ENCODE results near the gene TBX1.

The TBX1 gene

DNA sequence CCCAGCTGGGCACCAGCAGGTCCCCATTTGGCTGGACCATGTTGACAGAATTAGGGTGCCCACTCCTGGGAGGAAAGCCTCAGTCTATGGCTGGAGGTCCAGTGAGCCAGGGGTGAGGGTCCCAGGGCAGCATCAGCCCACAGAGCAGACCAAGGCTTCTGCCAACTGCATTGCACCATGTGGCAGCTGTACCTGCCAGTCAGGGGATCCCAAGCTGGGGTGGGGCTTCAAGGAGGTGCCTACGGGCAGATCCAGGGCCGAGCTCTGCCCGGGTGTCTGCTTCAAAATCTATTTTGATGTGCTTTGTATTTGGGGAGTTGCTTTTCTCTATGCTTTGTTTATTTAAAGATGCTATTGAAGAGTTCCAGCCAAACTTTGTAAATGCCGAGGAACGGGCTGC, 26.8 kb upstream of the TBX1 start:
- Histone ChIP-seq H3K27ac (ENCODE audit: low read length) (no peak overlapping the region), H3K27me3 (ENCODE audit: control insufficient read depth, insufficient read depth, low read length) (peaks cover 17% of the 10 kb centered on the region), H3K4me3 (ENCODE audit: low read length) (no peak overlapping the region), H3K9ac (ENCODE audit: low read length) (no peak overlapping the region), H3K36me3 (ENCODE audit: control insufficient read depth, low read depth, low read length) (no peaks in the 10 kb centered on the region), H3K4me1 (ENCODE audit: control insufficient read depth, low read depth, low read length) (peaks cover 5% of the 10 kb centered on the region), H3K9me3 (ENCODE audit: control insufficient read depth, low read depth, low read length) (no peaks in the 10 kb centered on the region)

GRCh38 chr22:19734163-19734562, 26.4 kb upstream of the TBX1 start:
- Histone ChIP-seq H3K9ac (ENCODE audit: low read length) (no peak overlapping the region), H3K4me3 (ENCODE audit: low read length) (no peak overlapping the region), H3K36me3 (ENCODE audit: control insufficient read depth, low read depth, low read length) (no peaks in the 10 kb centered on the region), H3K9me3 (ENCODE audit: control insufficient read depth, low read depth, low read length) (no peaks in the 10 kb centered on the region), H3K4me1 (ENCODE audit: control insufficient read depth, low read depth, low read length) (peaks cover 5% of the 10 kb centered on the region), H3K27ac (ENCODE audit: low read length) (no peak overlapping the region), H3K27me3 (ENCODE audit: control insufficient read depth, insufficient read depth, low read length) (peaks cover 13% of the 10 kb centered on the region)

DNA sequence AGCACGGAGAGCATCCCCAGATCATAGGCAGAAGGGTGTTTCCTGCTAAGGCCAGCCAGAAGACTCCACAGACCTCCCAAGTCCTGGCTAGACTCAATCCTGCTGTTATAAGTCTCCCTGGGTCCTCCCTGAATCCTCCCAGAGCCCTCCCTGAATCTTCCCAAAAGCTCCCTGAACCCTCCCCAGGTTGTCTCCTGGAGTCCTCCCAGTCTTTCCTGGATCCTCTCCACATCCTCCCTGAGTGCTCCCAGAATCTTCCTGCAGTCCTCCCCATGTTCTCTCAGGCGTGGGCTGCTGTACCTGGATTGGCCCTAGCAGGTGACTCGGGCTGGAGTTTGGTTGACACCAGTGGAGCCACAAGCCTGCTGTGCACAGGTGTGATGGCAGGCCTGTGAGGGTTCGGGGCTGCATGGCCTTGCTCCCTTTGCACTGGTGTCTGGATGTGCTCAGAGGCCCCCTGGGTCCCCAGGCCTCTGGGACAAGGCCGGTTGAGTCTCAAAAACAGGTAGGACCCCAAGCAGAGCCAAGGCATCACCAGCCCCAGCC, 25.7 kb upstream of the TBX1 start:
- Histone ChIP-seq H3K9me3 (ENCODE audit: control insufficient read depth, low read depth, low read length) (no peaks in the 10 kb centered on the region), H3K4me1 (ENCODE audit: control insufficient read depth, low read depth, low read length) (peaks cover 5% of the 10 kb centered on the region), H3K27me3 (ENCODE audit: control insufficient read depth, insufficient read depth, low read length) (peaks cover 5% of the 10 kb centered on the region)

DNA sequence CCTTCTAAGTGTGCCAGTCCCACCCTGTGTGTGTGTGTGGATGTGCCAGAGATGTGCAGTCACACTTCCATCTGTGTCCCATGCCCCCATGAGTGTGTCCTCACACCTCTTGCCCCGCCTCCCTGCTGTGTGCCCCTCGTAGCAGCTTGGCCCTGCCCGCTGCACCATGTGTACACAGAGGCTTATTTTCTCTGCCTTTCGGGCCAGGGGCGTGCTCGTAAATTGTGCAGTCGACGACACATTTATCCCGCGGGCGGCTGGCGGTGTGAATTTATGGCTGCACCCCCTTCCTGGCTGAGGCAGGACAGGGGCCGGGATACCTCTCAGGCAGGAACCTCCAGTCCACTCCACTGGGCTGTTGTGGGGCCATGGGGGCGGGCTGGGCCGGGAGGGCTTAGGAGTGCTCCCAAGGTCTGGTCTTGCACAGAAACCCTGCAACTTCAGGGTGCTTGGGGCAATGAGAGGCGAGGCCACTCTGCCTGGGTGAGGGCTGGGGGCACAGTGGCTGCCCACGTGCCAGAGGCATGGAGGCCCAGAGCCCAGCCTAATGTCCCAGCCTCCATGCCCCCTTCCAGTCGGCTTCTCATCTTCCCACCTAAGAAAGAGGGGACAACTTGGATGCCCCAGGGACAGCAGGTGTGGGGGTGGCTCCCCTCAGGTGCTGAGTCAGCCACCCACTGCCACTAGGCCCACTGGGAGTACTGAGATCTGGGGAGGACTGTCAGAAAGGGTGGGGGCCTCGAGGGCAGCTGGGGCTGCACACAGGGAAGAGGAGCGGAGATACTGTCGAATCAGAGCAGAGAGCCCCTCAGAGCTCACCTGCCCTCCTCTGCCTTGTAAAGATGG, 24.7 kb upstream of the TBX1 start:
- no peaks in the 10 kb centered on the region for H3K36me3 ChIP-seq (ENCODE audit: control insufficient read depth, low read depth, low read length)
- H3K9ac ChIP-seq (ENCODE audit: low read length): no peak overlapping the region
- no peaks in the 10 kb centered on the region for H3K27me3 ChIP-seq (ENCODE audit: control insufficient read depth, insufficient read depth, low read length)
- no peak overlapping the region for H3K4me3 ChIP-seq (ENCODE audit: low read length)
- no peaks in the 10 kb centered on the region for H3K9me3 ChIP-seq (ENCODE audit: control insufficient read depth, low read depth, low read length)
- H3K4me1 ChIP-seq (ENCODE audit: control insufficient read depth, low read depth, low read length): peaks cover 5% of the 10 kb centered on the region
- no peak overlapping the region for H3K27ac ChIP-seq (ENCODE audit: low read length)

More for the DNA sequence above, 25.7 kb upstream of the TBX1 start:
- H3K27ac ChIP-seq (ENCODE audit: low read length): no peak overlapping the region
- no peak overlapping the region for H3K4me3 ChIP-seq (ENCODE audit: low read length)
- H3K36me3 ChIP-seq (ENCODE audit: control insufficient read depth, low read depth, low read length): no peaks in the 10 kb centered on the region
- H3K9ac ChIP-seq (ENCODE audit: low read length): no peak overlapping the region

GRCh38 chr22:19737846-19738663, 22.5 kb upstream of the TBX1 start:
- Histone ChIP-seq H3K27me3 (ENCODE audit: control insufficient read depth, insufficient read depth, low read length) (no peaks in the 10 kb centered on the region), H3K27ac (ENCODE audit: low read length) (no peak overlapping the region), H3K9ac (ENCODE audit: low read length) (no peak overlapping the region), H3K4me1 (ENCODE audit: control insufficient read depth, low read depth, low read length) (peaks cover 5% of the 10 kb centered on the region), H3K4me3 (ENCODE audit: low read length) (no peak overlapping the region), H3K9me3 (ENCODE audit: control insufficient read depth, low read depth, low read length) (no peaks in the 10 kb centered on the region), H3K36me3 (ENCODE audit: control insufficient read depth, low read depth, low read length) (no peaks in the 10 kb centered on the region)

DNA sequence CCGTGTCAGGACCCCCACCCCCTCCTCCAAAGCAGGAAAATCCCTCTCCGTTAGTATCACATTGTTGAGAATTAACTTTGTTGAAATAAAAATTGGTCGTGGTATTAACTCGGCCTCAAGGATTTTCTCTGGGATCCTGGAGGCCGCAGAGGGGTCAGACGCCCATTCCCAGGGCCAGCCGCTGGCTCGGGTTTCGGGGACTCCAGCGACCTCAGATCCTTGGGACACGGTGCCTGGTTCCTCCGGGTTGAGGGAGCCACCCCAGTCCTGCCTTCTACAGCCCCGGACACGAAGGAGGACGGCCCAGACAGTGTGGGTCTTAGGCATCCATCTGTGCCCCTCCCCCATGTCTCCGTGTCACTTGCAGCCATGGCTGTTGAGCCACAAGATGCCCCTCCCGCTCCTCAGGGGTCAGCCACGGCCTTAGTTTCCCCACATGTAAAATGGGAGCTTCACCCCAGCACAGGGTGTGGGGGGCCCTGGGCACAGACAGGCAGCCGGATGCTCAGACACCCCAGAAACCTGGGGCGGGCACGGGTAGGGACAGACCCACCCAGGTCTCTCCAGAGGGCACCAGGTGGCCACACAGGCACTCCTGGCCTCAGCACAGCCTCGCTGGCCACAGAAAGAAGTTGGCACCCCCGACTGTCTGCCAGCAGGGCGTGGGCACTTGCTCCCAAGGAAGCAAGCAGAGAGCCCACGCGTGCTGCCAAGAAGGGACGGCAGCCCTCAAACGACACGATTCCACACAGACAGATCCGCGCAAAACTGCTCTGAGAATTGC, 21.7 kb upstream of the TBX1 start:
- Histone ChIP-seq H3K36me3 (ENCODE audit: control insufficient read depth, low read depth, low read length) (no peaks in the 10 kb centered on the region), H3K27me3 (ENCODE audit: control insufficient read depth, insufficient read depth, low read length) (no peaks in the 10 kb centered on the region), H3K27ac (ENCODE audit: low read length) (no peak overlapping the region), H3K9ac (ENCODE audit: low read length) (no peak overlapping the region), H3K4me1 (ENCODE audit: control insufficient read depth, low read depth, low read length) (peaks cover 5% of the 10 kb centered on the region), H3K9me3 (ENCODE audit: control insufficient read depth, low read depth, low read length) (no peaks in the 10 kb centered on the region), H3K4me3 (ENCODE audit: low read length) (no peak overlapping the region)

- Histone ChIP-seq H3K27me3 (ENCODE audit: control insufficient read depth, insufficient read depth, low read length) (no peaks in the 10 kb centered on the region), H3K4me3 (ENCODE audit: low read length) (no peak overlapping the region), H3K27ac (ENCODE audit: low read length) (no peak overlapping the region), H3K36me3 (ENCODE audit: control insufficient read depth, low read depth, low read length) (no peaks in the 10 kb centered on the region), H3K9ac (ENCODE audit: low read length) (no peak overlapping the region), H3K9me3 (ENCODE audit: control insufficient read depth, low read depth, low read length) (no peaks in the 10 kb centered on the region), H3K4me1 (ENCODE audit: control insufficient read depth, low read depth, low read length) (peaks cover 5% of the 10 kb centered on the region)
These were observed 21.1 kb upstream of the TBX1 start for GRCh38 chr22:19739448-19739895.

DNA sequence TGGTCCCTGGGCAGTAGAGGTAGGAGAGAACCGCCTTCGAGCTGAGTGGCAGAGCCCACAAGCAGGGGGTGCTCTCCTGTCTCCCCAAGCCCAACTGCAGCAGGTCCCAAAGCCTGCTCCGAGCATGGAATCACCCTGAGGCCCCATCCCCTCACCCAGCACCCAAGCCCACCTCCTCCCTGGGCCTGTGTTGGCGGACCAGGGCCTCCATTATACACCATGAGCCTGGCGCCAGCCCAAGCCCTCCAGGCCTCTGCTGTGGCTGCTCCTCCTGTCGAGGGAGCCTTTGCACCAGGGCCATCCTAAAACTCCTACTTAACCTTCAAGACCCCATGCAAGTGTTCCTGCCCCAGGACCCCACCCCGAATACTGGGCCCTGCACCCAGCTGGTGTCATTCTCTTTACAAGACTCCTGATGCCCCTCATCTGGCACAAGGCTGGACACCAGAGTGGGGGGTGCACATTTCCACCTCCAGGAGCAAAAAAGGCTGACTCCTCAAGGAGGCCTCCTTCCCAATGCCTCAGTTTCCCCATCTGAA, 20.6 kb upstream of the TBX1 start:
- Histone ChIP-seq H3K36me3 (ENCODE audit: control insufficient read depth, low read depth, low read length) (no peaks in the 10 kb centered on the region), H3K27ac (ENCODE audit: low read length) (no peak overlapping the region), H3K9ac (ENCODE audit: low read length) (no peak overlapping the region), H3K27me3 (ENCODE audit: control insufficient read depth, insufficient read depth, low read length) (no peaks in the 10 kb centered on the region), H3K4me3 (ENCODE audit: low read length) (no peak overlapping the region), H3K4me1 (ENCODE audit: control insufficient read depth, low read depth, low read length) (peaks cover 5% of the 10 kb centered on the region), H3K9me3 (ENCODE audit: control insufficient read depth, low read depth, low read length) (no peaks in the 10 kb centered on the region)

GRCh38 chr22:19740586-19740985, 20.0 kb upstream of the TBX1 start:
- no peaks in the 10 kb centered on the region for H3K27me3 ChIP-seq (ENCODE audit: control insufficient read depth, insufficient read depth, low read length)

DNA sequence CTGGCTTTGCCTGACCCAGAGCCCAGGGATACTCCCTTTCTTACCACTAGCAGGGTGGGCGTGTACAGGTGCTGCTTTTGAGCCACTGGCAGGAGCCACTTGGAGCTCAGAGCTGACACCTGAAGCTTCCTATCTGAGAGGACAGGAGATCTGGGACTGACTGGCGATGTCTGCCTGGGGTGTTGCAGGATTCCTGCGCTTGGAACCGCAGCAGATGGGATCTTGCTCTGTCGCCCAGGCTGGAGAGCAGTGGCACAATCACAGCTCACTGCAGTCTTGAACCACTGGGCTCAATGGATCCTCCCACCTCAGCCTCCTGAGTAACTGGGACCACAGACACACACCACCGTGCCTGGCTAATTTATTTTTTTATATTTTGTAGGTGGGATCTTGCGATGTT, 19.5 kb upstream of the TBX1 start:
- no peaks in the 10 kb centered on the region for H3K27me3 ChIP-seq (ENCODE audit: control insufficient read depth, insufficient read depth, low read length)
- no peaks in the 10 kb centered on the region for H3K9me3 ChIP-seq (ENCODE audit: control insufficient read depth, low read depth, low read length)
- peaks cover 8% of the 10 kb centered on the region for H3K4me1 ChIP-seq (ENCODE audit: control insufficient read depth, low read depth, low read length)
- no peak overlapping the region for H3K9ac ChIP-seq (ENCODE audit: low read length)
- H3K27ac ChIP-seq (ENCODE audit: low read length): no peak overlapping the region
- H3K36me3 ChIP-seq (ENCODE audit: control insufficient read depth, low read depth, low read length): no peaks in the 10 kb centered on the region
- no peak overlapping the region for H3K4me3 ChIP-seq (ENCODE audit: low read length)

More at GRCh38 chr22:19740586-19740985, 20.0 kb upstream of the TBX1 start:
- no peaks in the 10 kb centered on the region for H3K36me3 ChIP-seq (ENCODE audit: control insufficient read depth, low read depth, low read length)
- H3K9me3 ChIP-seq (ENCODE audit: control insufficient read depth, low read depth, low read length): no peaks in the 10 kb centered on the region
- H3K4me1 ChIP-seq (ENCODE audit: control insufficient read depth, low read depth, low read length): peaks cover 5% of the 10 kb centered on the region
- H3K9ac ChIP-seq (ENCODE audit: low read length): no peak overlapping the region
- no peak overlapping the region for H3K4me3 ChIP-seq (ENCODE audit: low read length)
- no peak overlapping the region for H3K27ac ChIP-seq (ENCODE audit: low read length)

All from iPS-18a (cell line).